H1 (cell line): ENCODE data around the gene EXOSC10. TPM values are rescaled to one million over a fixed set of nuclear protein-coding genes. Genes with fewer than 3 reads are reported as not detected.

Experiments
- CTCF ChIA-PET: fragments of 300-600 bp; sonication (Branson Sonifier 250); formaldehyde crosslinking; loops from one replicate; lab custom pipeline; 2021; ENCODE audit not compliant: partially characterized antibody; lab: Charles Lee
- POLR2A ChIA-PET: fragments of 300-600 bp; sonication (Branson Sonifier 250); formaldehyde crosslinking; loops from one replicate; lab custom pipeline; 2021; ENCODE audit warnings: inconsistent platforms; ENCODE audit not compliant: partially characterized antibody; lab: Charles Lee
- DNase-seq, 2 experiments: peaks; one replicate each; pipeline versions ENCODE4 v3.0.0 to v3.0.0-alpha.2; 2010 to 2022; ENCODE audit warnings: low spot score in 2 of 2, low read depth in 1 of 2, mixed read lengths in 1 of 2
- FAIRE-seq: peaks from 2 replicates; lab custom pipeline; 2011; peaks lifted over from hg19 to GRCh38; lab: Jason Lieb, UNC
- H2AFZ ChIP-seq: 2 replicates; pipeline ENCODE4 v1.8.1; 2012; ENCODE audit warnings: low read length, inconsistent platforms
- H2AK5ac ChIP-seq: 2 replicates; pipeline ENCODE4 v1.6.1; 2013; ENCODE audit warnings: low read depth, low read length
- H2BK120ac ChIP-seq: replicated peaks from 2 replicates; pipeline ENCODE3; 2013; ENCODE audit warnings: low read depth, low read length, inconsistent platforms
- H2BK12ac ChIP-seq: 2 replicates; pipeline ENCODE4 v1.6.1; 2013; ENCODE audit warnings: low read depth, low read length
- H2BK15ac ChIP-seq: 2 replicates; pipeline ENCODE4 v1.6.1; 2013; ENCODE audit warnings: low read length
- H2BK20ac ChIP-seq: 2 replicates; pipeline ENCODE4 v1.6.1; 2013; ENCODE audit warnings: low read length
- H2BK5ac ChIP-seq: 2 replicates; pipeline ENCODE4 v1.6.1; 2013; ENCODE audit warnings: low read depth, low read length
- H3K14ac ChIP-seq: 2 replicates; pipeline ENCODE4 v1.6.1; 2013; ENCODE audit warnings: inconsistent platforms; ENCODE audit not compliant: insufficient read length
- H3K18ac ChIP-seq: 2 replicates; pipeline ENCODE4 v1.6.1; 2013; ENCODE audit warnings: low read length; ENCODE audit errors: extremely low read depth
- H3K23ac ChIP-seq: 2 replicates; pipeline ENCODE4 v1.6.1; 2013; ENCODE audit warnings: inconsistent platforms; ENCODE audit not compliant: insufficient read length
- H3K23me2 ChIP-seq: 2 replicates; pipeline ENCODE4 v1.6.1; 2013; ENCODE audit warnings: low read depth, low read length
- H3K27ac ChIP-seq: 2 replicates; pipeline ENCODE4 v1.6.1; 2011; ENCODE audit warnings: low read depth, low read length, inconsistent platforms
- H3K27me3 ChIP-seq, 4 experiments: replicated peaks in 1 of 4; 1 replicate in 1 of 4; 2 replicates in 3 of 4; pipeline versions ENCODE4 v1.6.1 to v1.8.1; 2011 to 2013; ENCODE audit warnings: low read length in 3 of 4, mild to moderate bottlenecking in 3 of 4, inconsistent platforms in 2 of 4, mixed read lengths in 2 of 4, moderate library complexity in 1 of 4; ENCODE audit not compliant: control insufficient read depth in 3 of 4, insufficient read depth in 3 of 4; ENCODE audit errors: extremely low read depth in 1 of 4
- H3K36me3 ChIP-seq, 4 experiments: 2 replicates each; pipeline versions ENCODE4 v1.6.1 to v1.8.1; 2011 to 2013; ENCODE audit warnings: mild to moderate bottlenecking in 4 of 4, low read length in 3 of 4, moderate library complexity in 2 of 4, control low read depth in 1 of 4, inconsistent platforms in 1 of 4; ENCODE audit not compliant: insufficient read depth in 4 of 4, control insufficient read depth in 2 of 4
- H3K4ac ChIP-seq: replicated peaks from 2 replicates; pipeline ENCODE3; 2013; ENCODE audit warnings: low read length, low read depth, mixed read lengths, inconsistent platforms; ENCODE audit not compliant: insufficient read length
- H3K4me1 ChIP-seq, 4 experiments: replicated peaks in 1 of 4; 1 replicate in 1 of 4; 2 replicates in 3 of 4; pipeline versions ENCODE4 v1.6.1 to v1.8.1; 2011 to 2013; ENCODE audit warnings: low read length in 3 of 4, inconsistent platforms in 2 of 4, mixed read lengths in 1 of 4; ENCODE audit not compliant: insufficient read depth in 4 of 4, control insufficient read depth in 3 of 4
- H3K4me2 ChIP-seq, 2 experiments: 2 replicates each; pipeline versions ENCODE4 v1.6.1 to v1.8.1; 2011 to 2013; ENCODE audit warnings: low read depth in 2 of 2, low read length in 2 of 2, control low read depth in 1 of 2, inconsistent platforms in 1 of 2, mild to moderate bottlenecking in 1 of 2; ENCODE audit not compliant: insufficient read depth in 1 of 2
- H3K4me3 ChIP-seq, 4 experiments: fragments of 200-600, 300-600 bp in 1 of 4; sonication (generic), shearing (Covaris generic), sonication (Bioruptor Twin) in 1 of 4; 2 replicates each; pipeline versions ENCODE4 v1.5.1 to v1.8.1; 2011 to 2016; ENCODE audit warnings: low read length in 4 of 4, low read depth in 3 of 4, control low read depth in 2 of 4, inconsistent platforms in 2 of 4, mild to moderate bottlenecking in 2 of 4, mixed read lengths in 1 of 4, moderate library complexity in 1 of 4; ENCODE audit not compliant: insufficient read depth in 2 of 4; ENCODE audit errors: extremely low read depth in 1 of 4
- H3K56ac ChIP-seq: replicated peaks from 2 replicates; pipeline ENCODE3; 2013; ENCODE audit warnings: low read depth, mild to moderate bottlenecking, mixed read lengths, low read length, inconsistent platforms; ENCODE audit not compliant: insufficient read length
- H3K79me1 ChIP-seq: 2 replicates; pipeline ENCODE4 v1.6.1; 2013; ENCODE audit warnings: low read depth, low read length, control low read depth
- H3K79me2 ChIP-seq, 2 experiments: 2 replicates each; pipeline versions ENCODE4 v1.6.1 to v1.8.1; 2012 to 2013; ENCODE audit warnings: low read length in 2 of 2, mild to moderate bottlenecking in 2 of 2, inconsistent platforms in 1 of 2; ENCODE audit not compliant: insufficient read depth in 2 of 2, control insufficient read depth in 1 of 2
- H3K9ac ChIP-seq, 4 experiments: replicated peaks in 1 of 4; 1 replicate in 1 of 4; 2 replicates in 3 of 4; pipeline versions ENCODE4 v1.6.1 to v1.8.1; 2011 to 2013; ENCODE audit warnings: low read depth in 3 of 4, low read length in 3 of 4, control low read depth in 2 of 4, mild to moderate bottlenecking in 2 of 4, moderate library complexity in 2 of 4, inconsistent platforms in 1 of 4; ENCODE audit errors: extremely low read depth in 1 of 4
- H3K9me3 ChIP-seq, 2 experiments: 2 replicates each; pipeline versions ENCODE4 v1.6.1 to v1.8.1; 2012 to 2013; ENCODE audit warnings: mild to moderate bottlenecking in 2 of 2, moderate library complexity in 2 of 2, control low read depth in 1 of 2, inconsistent platforms in 1 of 2, low read depth in 1 of 2, low read length in 1 of 2, mixed read lengths in 1 of 2; ENCODE audit not compliant: insufficient read depth in 2 of 2
- H4K20me1 ChIP-seq, 2 experiments: replicated peaks in 1 of 2; 2 replicates each; pipeline versions ENCODE3 to v1.8.1; 2011 to 2013; ENCODE audit warnings: inconsistent platforms in 2 of 2, low read length in 2 of 2, mild to moderate bottlenecking in 1 of 2; ENCODE audit not compliant: insufficient read depth in 2 of 2, control insufficient read depth in 1 of 2
- H4K5ac ChIP-seq: 2 replicates; pipeline ENCODE4 v1.6.1; 2013; ENCODE audit warnings: low read length, low read depth, mixed read lengths, inconsistent platforms; ENCODE audit not compliant: insufficient read length
- H4K8ac ChIP-seq: 2 replicates; pipeline ENCODE4 v1.8.0; 2013; ENCODE audit warnings: mild to moderate bottlenecking, moderate library complexity, low read length, inconsistent platforms; ENCODE audit not compliant: insufficient read depth; ENCODE audit errors: extremely low read depth
- H4K91ac ChIP-seq: replicated peaks from 2 replicates; pipeline ENCODE3; 2013; ENCODE audit warnings: low read length, mixed read lengths, inconsistent platforms; ENCODE audit not compliant: insufficient read length
- CBX5 ChIP-seq: fragments of 300-800, 300-1000 bp; sonication (generic); IDR thresholded peaks from 2 replicates; pipeline ENCODE4 v1.7.1; 2016; ENCODE audit warnings: antibody characterized with exemption, low read length, low read depth
- CEBPB ChIP-seq: IDR thresholded peaks from 2 replicates; pipeline ENCODE4 v1.6.1; 2012; ENCODE audit warnings: low read depth, low read length
- CHD1 ChIP-seq: IDR thresholded peaks from 2 replicates; pipeline ENCODE4 v1.6.1; 2012; ENCODE audit warnings: low read depth, low read length, improper control_type of control experiment
- EZH2 ChIP-seq: fragments of 200-600 bp; sonication (generic); IDR thresholded peaks from 2 replicates; pipeline ENCODE4 v1.7.1; 2012; ENCODE audit warnings: low read depth, mild to moderate bottlenecking, moderate library complexity, low read length, inconsistent platforms; ENCODE audit not compliant: severe bottlenecking
- GABPA ChIP-seq: IDR thresholded peaks from 2 replicates; pipeline ENCODE4 v1.6.1; 2011; ENCODE audit warnings: mild to moderate bottlenecking, low read length, moderate library complexity, borderline replicate concordance; ENCODE audit not compliant: insufficient read depth
- MAFK ChIP-seq: IDR thresholded peaks from 2 replicates; pipeline ENCODE4 v1.6.1; 2012; ENCODE audit warnings: low read depth, mild to moderate bottlenecking, improper control_type of control experiment, low read length
- RXRA ChIP-seq: IDR thresholded peaks from 2 replicates; pipeline ENCODE4 v1.6.1; 2011; ENCODE audit warnings: low read depth, mild to moderate bottlenecking, low read length, moderate library complexity; ENCODE audit not compliant: insufficient read depth
- SIN3A ChIP-seq, 2 experiments: IDR thresholded peaks in 1 of 2; conservative IDR thresholded peaks in 1 of 2; 2 replicates each; pipeline ENCODE4 v1.6.1; 2011 to 2012; ENCODE audit warnings: low read length in 2 of 2, improper control_type of control experiment in 1 of 2, low read depth in 1 of 2, mild to moderate bottlenecking in 1 of 2
- SP1 ChIP-seq: IDR thresholded peaks from 2 replicates; pipeline ENCODE4 v1.6.1; 2011; ENCODE audit warnings: low read depth, low read length
- TAF7 ChIP-seq: optimal IDR thresholded peaks from 2 replicates; pipeline ENCODE3; 2011; ENCODE audit warnings: low read depth, mild to moderate bottlenecking, inconsistent platforms, low read length, moderate library complexity, borderline replicate concordance
- WGBS, 2 experiments: shearing (Covaris generic) in 1 of 2; methylation state at CpG; one replicate each; pipeline versions ENCODE4 v1.1.6 to v1.1.7; 2013 to 2015; ENCODE audit warnings: low lambda C conversion rate in 2 of 2, mixed read lengths in 2 of 2, inconsistent platforms in 1 of 2, low coverage in 1 of 2, missing lambda C conversion rate in 1 of 2; ENCODE audit not compliant: insufficient replicate concordance in 2 of 2, insufficient coverage in 1 of 2, insufficient read length in 1 of 2; ENCODE audit errors: extremely low coverage in 1 of 2, missing lambda C conversion rate in 1 of 2; 5-methylcytosine and 5-hydroxymethylcytosine counted together
- polyA plus RNA-seq, 7 experiments: library from polyadenylated mRNA; depleted of rRNA in 3 of 7; stranded (reverse) in 5 of 7; unstranded in 2 of 7; fragments of >200 nt in 5 of 7; fragments of 200-250 nt in 2 of 7; gene quantifications; 1 replicate in 5 of 7; 2 replicates in 1 of 7; 4 replicates in 1 of 7; pipeline versions ENCODE4 v1.2.1 to v1.2.3, GENCODE V29; 2011 to 2013; ENCODE audit warnings: missing spikeins in 2 of 7, mixed read lengths in 2 of 7
- total RNA-seq: library from RNA; stranded (reverse); fragmentation: NEBNext Ultra II Directional; extraction: Animal tissue kit (Norgen Biotek cat#: 25700); gene quantifications from 2 replicates; pipeline ENCODE4 v1.2.1, GENCODE V29; 2021

The EXOSC10 gene
- total and polyA plus RNA-seq, 2 of the 8 experiments (the other 6 are each of a cell fraction or from before 2014, with no cell fraction given), result 57.9 to 86.1 TPM

DNA sequence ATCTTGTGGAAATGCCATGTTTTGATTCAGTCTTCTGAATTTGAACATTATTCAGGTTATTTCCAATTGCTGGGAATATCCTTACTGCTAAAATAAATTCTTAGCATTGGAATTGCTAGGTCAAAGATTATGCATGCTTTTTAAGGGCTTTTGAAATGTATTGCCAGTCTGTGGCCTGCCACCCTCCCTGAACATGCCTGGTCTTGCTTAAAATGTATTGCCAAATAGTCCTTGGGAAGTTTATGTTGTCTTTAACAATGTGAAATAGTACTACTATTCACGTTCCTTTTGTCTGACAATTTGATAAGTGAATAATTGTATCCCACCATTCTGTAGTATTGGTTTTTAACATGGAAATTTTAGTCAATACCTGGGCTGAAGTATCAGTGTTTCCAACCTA, 73.6 kb downstream of the EXOSC10 start:
- Histone ChIP-seq H3K23ac (no peak overlapping the region), H3K9ac (no peak overlapping the region)

More for the DNA sequence above, 73.6 kb downstream of the EXOSC10 start:
- no peaks in the 10 kb centered on the region; a peak in 1 of 4 replicates for H3K9me3 ChIP-seq
- no peak overlapping the region for H2BK5ac ChIP-seq
- no peak overlapping the region for H2BK12ac ChIP-seq
- no peaks in the 10 kb centered on the region for H3K23me2 ChIP-seq
- no peak overlapping the region for H3K56ac ChIP-seq
- peaks cover 0 to 4% (median 0%) of the 10 kb centered on the region in 4 experiments; a peak in 3 of 7 replicates for H3K4me1 ChIP-seq
- H3K18ac ChIP-seq, result no peak overlapping the region
- DNase-seq, result no peak
- H3K4me3 ChIP-seq, result no peak overlapping the region
- no peak overlapping the region for H4K5ac ChIP-seq
- no peak overlapping the region for H4K91ac ChIP-seq
- TF ChIP-seq CEBPB (no peak), SIN3A (conservative IDR thresholded peaks at IDR 0.05 in 1 of 2, IDR thresholded peaks at IDR 0.05 in 1 of 2; ENCODE audit: low read depth in 1 of 2, low read length in 2 of 2) (no peak), TAF7 (no peak), CHD1 (no peak), EZH2 (no peak), RXRA (no peak), CBX5 (no peak), GABPA (no peak), SP1 (no peak), MAFK (no peak)
- no peak overlapping the region for H2AK5ac ChIP-seq
- FAIRE-seq, result no peak
- ChIA-PET POLR2A (interaction anchor here (2.1 to 2.8 kb wide), 2 partner anchors 11 to 14 kb away, joined by 9 to 18 read pairs; partner anchors contain the start of gene TARDBP), CTCF (no interaction called here)
- no peak overlapping the region for H3K14ac ChIP-seq
- no peaks in the 10 kb centered on the region for H3K79me2 ChIP-seq
- no peaks in the 10 kb centered on the region; the same call in 1 of the 2 replicates for H3K79me1 ChIP-seq
- H2BK20ac ChIP-seq, result no peak overlapping the region
- H3K36me3 ChIP-seq, result peaks cover 14 to 68% (median 38%) of the 10 kb centered on the region in 4 experiments
- H4K20me1 ChIP-seq, result peaks cover 3 to 11% of the 10 kb centered on the region in 2 experiments
- H2AFZ ChIP-seq, result no peak overlapping the region
- no peaks in the 10 kb centered on the region for H3K27me3 ChIP-seq
- WGBS, 2 experiments, result 90% methylated on average over 1 of the region's 1 CpG; no CpG with 5 or more reads in 1 of the 2 experiments
- no peak overlapping the region for H2BK15ac ChIP-seq
- no peak overlapping the region for H2BK120ac ChIP-seq
- no peak overlapping the region for H3K27ac ChIP-seq
- no peak overlapping the region for H4K8ac ChIP-seq
- H3K4ac ChIP-seq, result no peak overlapping the region
- H3K4me2 ChIP-seq, result no peak overlapping the region
